ENCODE measurements around the gene MALT1. TPM values are rescaled to one million over a fixed set of nuclear protein-coding genes. Genes with fewer than 3 reads are reported as not detected.

Gene MALT1
- total RNA-seq, 2 experiments from 2014 or later, result 82.3 to 84.5 TPM

DNA sequence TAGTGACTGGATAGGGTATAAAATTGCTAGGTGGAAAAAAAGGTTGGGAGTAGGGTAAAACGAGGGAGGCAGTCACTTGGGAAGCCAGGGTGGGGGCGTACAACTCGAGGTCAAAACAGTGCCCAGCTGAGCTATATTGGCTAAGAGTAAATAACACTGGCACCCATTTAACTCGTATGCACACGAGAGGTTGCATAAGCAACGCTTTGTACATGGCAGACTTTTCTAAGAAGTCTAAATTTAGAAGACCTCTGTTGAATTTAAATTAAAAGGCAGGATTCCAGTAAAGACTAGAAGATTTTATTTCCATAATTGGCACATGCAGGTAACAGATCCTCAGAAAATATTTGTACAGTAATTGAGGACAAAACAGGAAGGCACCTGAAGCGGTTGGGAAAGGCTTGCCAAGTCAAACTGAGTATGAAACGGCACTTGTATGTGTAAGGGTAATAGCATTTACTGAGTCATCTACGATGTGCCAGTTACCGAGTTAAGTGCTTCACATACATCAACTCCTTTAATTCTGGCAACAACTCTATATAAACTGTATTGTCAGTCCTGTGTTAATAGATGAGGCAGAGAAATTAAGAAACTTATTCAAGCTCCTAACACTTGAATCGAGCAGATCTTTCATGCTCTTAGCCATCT, 1.4 kb upstream of the MALT1 start:
- ChIA-PET CTCF (interaction anchor here (0.9 to 3.8 kb wide), 4 partner anchors 11 to 94 kb away, joined by 3 to 21 read pairs (median 7); no protein-coding TSS in a partner anchor), POLR2A (interaction anchor here (0.6 to 7.9 kb wide), 14 partner anchors 10 to 136 kb away, joined by 3 to 270 read pairs (median 9); partner anchors contain the start of gene ALPK2)
- TF ChIP-seq, protein P1, sequence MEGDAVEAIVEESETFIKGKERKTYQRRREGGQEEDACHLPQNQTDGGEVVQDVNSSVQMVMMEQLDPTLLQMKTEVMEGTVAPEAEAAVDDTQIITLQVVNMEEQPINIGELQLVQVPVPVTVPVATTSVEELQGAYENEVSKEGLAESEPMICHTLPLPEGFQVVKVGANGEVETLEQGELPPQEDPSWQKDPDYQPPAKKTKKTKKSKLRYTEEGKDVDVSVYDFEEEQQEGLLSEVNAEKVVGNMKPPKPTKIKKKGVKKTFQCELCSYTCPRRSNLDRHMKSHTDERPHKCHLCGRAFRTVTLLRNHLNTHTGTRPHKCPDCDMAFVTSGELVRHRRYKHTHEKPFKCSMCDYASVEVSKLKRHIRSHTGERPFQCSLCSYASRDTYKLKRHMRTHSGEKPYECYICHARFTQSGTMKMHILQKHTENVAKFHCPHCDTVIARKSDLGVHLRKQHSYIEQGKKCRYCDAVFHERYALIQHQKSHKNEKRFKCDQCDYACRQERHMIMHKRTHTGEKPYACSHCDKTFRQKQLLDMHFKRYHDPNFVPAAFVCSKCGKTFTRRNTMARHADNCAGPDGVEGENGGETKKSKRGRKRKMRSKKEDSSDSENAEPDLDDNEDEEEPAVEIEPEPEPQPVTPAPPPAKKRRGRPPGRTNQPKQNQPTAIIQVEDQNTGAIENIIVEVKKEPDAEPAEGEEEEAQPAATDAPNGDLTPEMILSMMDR (IDR thresholded peaks at IDR 0.05), result no peak
- Mint-ChIP-seq H3K27me3 (no peaks in the 10 kb centered on the region), H3K27ac (peak overlapping the region; percentile 96), H3K9me3 (no peaks in the 10 kb centered on the region), H3K4me3 (peak overlapping the region; percentile 90), H3K36me3 (ENCODE audit: low read depth) (peaks cover 20% of the 10 kb centered on the region), H3K4me1 (ENCODE audit: low read depth) (peaks cover 60% of the 10 kb centered on the region)
- Histone ChIP-seq H3K27ac (ENCODE audit: low read depth in 1 of 2, low read length in 2 of 2) (no peak overlapping the region), H3K36me3 (ENCODE audit: insufficient read depth, low read length) (peaks cover 4% of the 10 kb centered on the region), H3K4me3 (ENCODE audit: low read length) (no peak overlapping the region), H3K4me1 (ENCODE audit: insufficient read depth, low read length) (peaks cover 34% of the 10 kb centered on the region), H3K9me3 (ENCODE audit: control insufficient read depth in 1 of 2, insufficient read depth in 1 of 2, low read length in 2 of 2) (no peaks in the 10 kb centered on the region), H3K27me3 (ENCODE audit: control insufficient read depth in 1 of 2, insufficient read depth in 2 of 2, low read length in 2 of 2) (no peaks in the 10 kb centered on the region)
- intact Hi-C loops (cut with DNase I, micrococcal nuclease), result loop anchor here (5.0 to 10.0 kb wide), 6 partner anchors 37 to 685 kb away; partner anchors contain the start of genes ALPK2 (in 1 of the 2), LMAN1 (in 1 of the 2) and SEC11C (in 1 of the 2)
- DNase-seq, result peak in 1 of 14 experiments; percentile 38
- no peak for ATAC-seq (ENCODE audit: poor library complexity)

DNA sequence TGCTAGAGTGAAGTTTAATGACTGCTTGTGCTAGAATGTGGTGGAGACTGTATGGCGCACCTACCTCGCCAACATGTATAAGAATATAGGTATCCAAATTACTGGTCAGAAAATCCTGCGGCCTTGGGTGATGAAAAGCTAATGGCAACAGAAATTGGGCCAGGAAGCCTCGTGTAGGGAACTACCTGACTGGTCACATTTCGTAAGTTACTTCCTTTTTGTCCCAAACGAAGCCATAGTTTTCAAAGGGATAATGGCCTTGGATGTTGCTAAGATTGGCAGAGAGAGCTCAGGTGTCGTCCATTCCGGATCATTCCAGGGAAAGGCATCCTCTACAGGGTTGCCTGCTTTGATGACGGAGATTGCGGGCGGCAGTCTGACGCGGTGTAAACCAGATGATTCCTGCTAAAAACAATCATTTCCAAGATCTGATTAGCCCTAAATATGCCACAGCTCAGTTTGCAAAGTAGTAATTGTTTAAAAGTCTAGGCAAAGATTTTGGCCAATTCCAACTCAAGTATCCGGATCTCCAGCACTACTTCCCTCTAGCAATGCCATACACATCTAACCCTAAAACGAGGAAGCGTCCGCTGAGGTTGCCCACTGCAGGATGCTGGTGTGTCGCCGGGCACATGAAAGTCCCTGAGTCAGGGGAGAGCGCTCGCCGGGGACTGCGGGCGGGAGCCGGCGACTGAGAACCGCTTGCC, 708 bp upstream of the MALT1 start:
- Histone ChIP-seq H3K9me3 (ENCODE audit: control insufficient read depth in 1 of 2, insufficient read depth in 1 of 2, low read length in 2 of 2) (no peaks in the 10 kb centered on the region), H3K27me3 (ENCODE audit: control insufficient read depth in 1 of 2, insufficient read depth in 2 of 2, low read length in 2 of 2) (no peaks in the 10 kb centered on the region), H3K27ac (ENCODE audit: low read depth in 1 of 2, low read length in 2 of 2) (peak overlapping the region; percentile 1 to 25), H3K4me3 (ENCODE audit: low read length) (peak overlapping the region; percentile 56), H3K4me1 (ENCODE audit: insufficient read depth, low read length) (peaks cover 40% of the 10 kb centered on the region), H3K36me3 (ENCODE audit: insufficient read depth, low read length) (peaks cover 4% of the 10 kb centered on the region)
- no peaks in the 10 kb centered on the region for H3K27me3 Mint-ChIP-seq
- ChIA-PET CTCF (interaction anchor here (0.9 to 3.8 kb wide), 9 partner anchors 12 to 141 kb away, joined by 3 to 21 read pairs (median 8); no protein-coding TSS in a partner anchor), POLR2A (interaction anchor here (0.6 to 7.9 kb wide), 46 partner anchors 8 to 165 kb away, joined by 3 to 270 read pairs (median 5); partner anchors contain the start of gene ALPK2)
- H3K27ac Mint-ChIP-seq, result peak overlapping the region; percentile 96
- DNase-seq (peak in 2 of 14 experiments; percentile 34 to 35), ATAC-seq (ENCODE audit: poor library complexity) (no peak)
- peaks cover 25% of the 10 kb centered on the region for H3K36me3 Mint-ChIP-seq (ENCODE audit: low read depth)
- intact Hi-C loops (cut with DNase I, micrococcal nuclease), result loop anchor here (1.0 to 10.0 kb wide), 7 partner anchors 12 to 464 kb away; partner anchors contain the start of genes ALPK2 (in 1 of the 2) and SEC11C (in 1 of the 2)
- H3K9me3 Mint-ChIP-seq, result no peaks in the 10 kb centered on the region
- H3K4me1 Mint-ChIP-seq (ENCODE audit: low read depth), result peaks cover 65% of the 10 kb centered on the region
- peak overlapping the region; percentile 90 for H3K4me3 Mint-ChIP-seq
- TF ChIP-seq, protein P1 (IDR thresholded peaks at IDR 0.05), result no peak

Data from CD4-positive, alpha-beta T cell (primary cell).